GM23248 (cell line): ENCODE data around the gene PAFAH2.

Source experiments
- EZH2 ChIP-seq: fragments of 200-600 bp; sonication (generic); IDR thresholded peaks from 2 replicates; pipeline ENCODE4 v1.6.1; 2018; ENCODE audit warnings: antibody characterized with exemption, mild to moderate bottlenecking; ENCODE audit not compliant: insufficient read depth, poor library complexity, severe bottlenecking
- EZH2phosphoT487 ChIP-seq: fragments of 200-600 bp; sonication (generic); IDR thresholded peaks from 2 replicates; pipeline ENCODE4 v1.6.1; 2018; ENCODE audit warnings: antibody characterized with exemption, moderate library complexity, mild to moderate bottlenecking, low read depth; ENCODE audit not compliant: insufficient read depth

DNA sequence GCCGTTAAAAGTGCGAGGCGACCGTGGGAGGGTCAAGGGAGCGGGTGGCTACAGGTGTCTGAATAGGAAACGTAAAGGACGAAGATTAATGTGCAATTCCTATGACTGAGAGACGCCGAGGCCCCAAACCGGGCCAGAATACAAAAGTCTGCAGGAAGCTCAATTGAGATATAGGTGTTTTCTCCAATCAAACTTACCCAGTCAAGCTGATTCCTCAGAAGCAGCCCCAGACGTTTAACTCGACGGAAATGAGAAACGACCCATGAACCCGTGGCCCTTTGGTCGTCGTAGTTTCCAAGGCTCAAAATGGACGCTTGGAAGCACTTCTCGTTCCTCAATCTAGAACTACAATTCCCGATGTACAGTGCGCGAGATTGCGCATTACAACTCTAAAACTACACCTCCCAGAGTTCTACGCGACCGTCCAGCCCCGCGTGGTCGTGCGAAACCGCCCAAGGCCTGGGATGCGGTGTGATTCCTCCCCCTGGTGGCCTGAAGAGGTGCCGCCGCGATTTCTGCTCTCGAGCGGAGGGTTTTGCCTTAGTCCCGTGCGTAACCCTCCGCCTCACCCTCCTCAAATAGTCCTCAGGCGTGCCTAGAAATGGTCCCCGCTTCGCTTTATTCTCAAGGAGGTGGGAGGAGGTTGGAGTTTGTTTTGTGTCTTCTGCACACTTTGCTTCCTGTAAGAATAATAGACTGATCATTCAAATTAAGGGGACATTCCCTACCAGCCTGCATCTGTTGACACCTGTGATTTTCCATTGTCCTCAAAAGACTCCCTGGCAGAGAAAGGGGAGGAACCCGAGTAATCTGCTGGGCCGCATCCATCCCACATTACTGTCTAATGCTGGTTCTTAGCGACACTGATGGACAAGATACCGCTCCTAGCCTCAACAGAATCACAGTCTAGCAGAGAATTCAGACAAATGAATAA, at the start of gene PAFAH2:
- TF ChIP-seq EZH2 (no peak), EZH2phosphoT487 (no peak)
